CD4-positive, alpha-beta T cell (primary cell): ENCODE results near the gene NMNAT2. TPM values are rescaled to one million over a fixed set of nuclear protein-coding genes. Genes with fewer than 3 reads are reported as not detected.

Experiments
- ATAC-seq: fragments of 200-7000 bp; cut with Tn5 transposase; one replicate; pipeline ENCODE4 v1.10.0; 2022; ENCODE audit warnings: mild to moderate bottlenecking; ENCODE audit not compliant: poor library complexity
- CTCF ChIA-PET: fragments of 350-600 bp; sonication (Branson Sonifier 250); formaldehyde crosslinking; loops from one replicate; lab custom pipeline; 2021; ENCODE audit warnings: antibody characterized with exemption, inconsistent platforms; lab: Charles Lee
- POLR2A ChIA-PET: fragments of 350-600 bp; sonication (Branson Sonifier 250); formaldehyde crosslinking; loops from one replicate; lab custom pipeline; 2021; ENCODE audit warnings: antibody characterized with exemption, inconsistent platforms; lab: Charles Lee
- DNase-seq, 14 experiments: peaks; one replicate each; pipeline ENCODE4 v3.0.0-alpha.2; 2013 to 2020; ENCODE audit warnings: mixed read lengths in 2 of 14
- H3K27ac ChIP-seq, 2 donors: one replicate each; pipeline versions ENCODE4 v1.5.1 to v1.7.0; 2013; ENCODE audit warnings: low read length in 2 of 2, low read depth in 1 of 2, mild to moderate bottlenecking in 1 of 2
- H3K27me3 ChIP-seq, 2 experiments: 1 replicate in 1 of 2; 2 replicates in 1 of 2; pipeline versions ENCODE4 v1.6.1 to v1.7.0; 2013; ENCODE audit warnings: low read length in 2 of 2, control low read depth in 1 of 2, mild to moderate bottlenecking in 1 of 2, moderate library complexity in 1 of 2; ENCODE audit not compliant: insufficient read depth in 2 of 2, control insufficient read depth in 1 of 2
- H3K36me3 ChIP-seq: one replicate; pipeline ENCODE4 v1.6.1; 2013; ENCODE audit warnings: low read length, control low read depth; ENCODE audit not compliant: insufficient read depth
- H3K4me1 ChIP-seq: one replicate; pipeline ENCODE4 v1.6.1; 2013; ENCODE audit warnings: low read length, control low read depth; ENCODE audit not compliant: insufficient read depth
- H3K4me3 ChIP-seq: one replicate; pipeline ENCODE4 v1.5.1; 2013; ENCODE audit warnings: mild to moderate bottlenecking, low read length, moderate library complexity
- H3K9me3 ChIP-seq, 2 experiments: 1 replicate in 1 of 2; 2 replicates in 1 of 2; pipeline versions ENCODE4 v1.6.1 to v1.7.0; 2013; ENCODE audit warnings: low read length in 2 of 2, mild to moderate bottlenecking in 2 of 2, control low read depth in 1 of 2, moderate library complexity in 1 of 2; ENCODE audit not compliant: control insufficient read depth in 1 of 2, insufficient read depth in 1 of 2
- H3K27ac Mint-ChIP-seq: one replicate; pipeline ENCODE4 v1.8.0; 2020; ENCODE audit warnings: mixed read lengths
- H3K27me3 Mint-ChIP-seq: one replicate; pipeline ENCODE4 v1.8.0; 2021; ENCODE audit warnings: mixed read lengths
- H3K36me3 Mint-ChIP-seq: one replicate; pipeline ENCODE4 v1.8.0; 2021; ENCODE audit warnings: low read depth, mixed read lengths
- H3K4me1 Mint-ChIP-seq: one replicate; pipeline ENCODE4 v1.8.0; 2021; ENCODE audit warnings: low read depth, mixed read lengths
- H3K4me3 Mint-ChIP-seq: one replicate; pipeline ENCODE4 v1.8.0; 2020; ENCODE audit warnings: mild to moderate bottlenecking, mixed read lengths
- H3K9me3 Mint-ChIP-seq: one replicate; pipeline ENCODE4 v1.8.0; 2020; ENCODE audit warnings: mixed read lengths
- intact Hi-C, 2 experiments: fragments of 100-400 bp; cut with DNase I in 1 of 2; cut with micrococcal nuclease in 1 of 2; formaldehyde crosslinking; loops; one replicate each; pipeline versions ENCODE4 v1.15.1 to v1.9.0; 2023 to 2025; cut with DNase I, micrococcal nuclease
- total RNA-seq, 174 experiments: library from RNA in 2 of 174; stranded (reverse) in 2 of 174; gene quantifications; one replicate each; pipeline ENCODE4 v1.2.3 and lab custom pipeline; 2021 to 2026
- TF ChIP-seq, protein P1 (sequence below): fragments of 200-600 bp; IDR thresholded peaks from one replicate; pipeline ENCODE4 v1.8.0; 2022; ENCODE audit warnings: antibody characterized with exemption, mild to moderate bottlenecking

Gene NMNAT2
- total RNA-seq, 2 experiments from 2014 or later = not detected

DNA sequence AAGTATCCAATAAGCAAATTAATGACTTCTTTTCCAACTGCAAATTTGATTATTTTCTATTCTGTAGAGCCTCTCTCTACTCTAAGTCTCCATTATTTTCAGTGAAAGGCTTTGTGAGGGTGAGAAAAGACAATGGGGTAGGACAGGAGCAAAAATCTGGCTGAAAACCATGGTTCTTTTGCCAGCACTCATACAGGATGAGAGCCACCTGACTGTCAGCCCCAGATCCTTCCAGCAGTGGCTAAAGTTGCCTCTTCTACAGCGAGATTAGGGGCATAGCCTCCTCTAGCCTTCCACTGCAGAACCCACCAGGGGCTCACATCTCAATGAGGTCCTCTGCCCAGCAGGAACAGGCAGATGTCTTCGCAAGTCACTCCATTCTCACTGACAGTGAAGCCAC, 23.7 kb downstream of the NMNAT2 start:
- no peaks in the 10 kb centered on the region for H3K36me3 ChIP-seq
- POLR2A ChIA-PET = no interaction called here
- H3K27me3 Mint-ChIP-seq = peaks cover 47% of the 10 kb centered on the region
- H3K4me1 Mint-ChIP-seq = no peaks in the 10 kb centered on the region
- H3K27ac ChIP-seq = no peak overlapping the region
- H3K9me3 Mint-ChIP-seq = no peaks in the 10 kb centered on the region
- TF ChIP-seq, protein P1, sequence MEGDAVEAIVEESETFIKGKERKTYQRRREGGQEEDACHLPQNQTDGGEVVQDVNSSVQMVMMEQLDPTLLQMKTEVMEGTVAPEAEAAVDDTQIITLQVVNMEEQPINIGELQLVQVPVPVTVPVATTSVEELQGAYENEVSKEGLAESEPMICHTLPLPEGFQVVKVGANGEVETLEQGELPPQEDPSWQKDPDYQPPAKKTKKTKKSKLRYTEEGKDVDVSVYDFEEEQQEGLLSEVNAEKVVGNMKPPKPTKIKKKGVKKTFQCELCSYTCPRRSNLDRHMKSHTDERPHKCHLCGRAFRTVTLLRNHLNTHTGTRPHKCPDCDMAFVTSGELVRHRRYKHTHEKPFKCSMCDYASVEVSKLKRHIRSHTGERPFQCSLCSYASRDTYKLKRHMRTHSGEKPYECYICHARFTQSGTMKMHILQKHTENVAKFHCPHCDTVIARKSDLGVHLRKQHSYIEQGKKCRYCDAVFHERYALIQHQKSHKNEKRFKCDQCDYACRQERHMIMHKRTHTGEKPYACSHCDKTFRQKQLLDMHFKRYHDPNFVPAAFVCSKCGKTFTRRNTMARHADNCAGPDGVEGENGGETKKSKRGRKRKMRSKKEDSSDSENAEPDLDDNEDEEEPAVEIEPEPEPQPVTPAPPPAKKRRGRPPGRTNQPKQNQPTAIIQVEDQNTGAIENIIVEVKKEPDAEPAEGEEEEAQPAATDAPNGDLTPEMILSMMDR = no peak
- no peaks in the 10 kb centered on the region for H3K9me3 ChIP-seq
- intact Hi-C loops = no loop called here
- no peak overlapping the region for H3K27ac Mint-ChIP-seq
- no peak for DNase-seq
- no peak for ATAC-seq
- H3K4me3 ChIP-seq = no peak overlapping the region
- no peaks in the 10 kb centered on the region for H3K36me3 Mint-ChIP-seq
- H3K4me3 Mint-ChIP-seq = no peak overlapping the region
- H3K4me1 ChIP-seq = no peaks in the 10 kb centered on the region
- CTCF ChIA-PET = no interaction called here
- H3K27me3 ChIP-seq = peaks cover 9 to 18% of the 10 kb centered on the region in 2 experiments

- Mint-ChIP-seq H3K27me3 (peaks cover 36% of the 10 kb centered on the region), H3K27ac (no peak overlapping the region)
Observed at GRCh38 chr1:183391863-183392262, 26.3 kb downstream of the NMNAT2 start.

GRCh38 chr1:183390561-183390960, 27.6 kb downstream of the NMNAT2 start:
- no peak overlapping the region for H3K27ac Mint-ChIP-seq
- ChIA-PET POLR2A (no interaction called here), CTCF (no interaction called here)
- H3K9me3 Mint-ChIP-seq = no peaks in the 10 kb centered on the region
- H3K4me3 Mint-ChIP-seq = no peak overlapping the region
- Histone ChIP-seq H3K36me3 (no peaks in the 10 kb centered on the region), H3K4me1 (no peaks in the 10 kb centered on the region), H3K4me3 (no peak overlapping the region), H3K27ac (no peak overlapping the region), H3K9me3 (no peaks in the 10 kb centered on the region), H3K27me3 (peaks cover 6 to 18% of the 10 kb centered on the region in 2 experiments)
- H3K27me3 Mint-ChIP-seq = peaks cover 30% of the 10 kb centered on the region
- TF ChIP-seq, protein P1 = no peak
- intact Hi-C loops = no loop called here
- H3K4me1 Mint-ChIP-seq = no peaks in the 10 kb centered on the region
- no peak for DNase-seq
- ATAC-seq = no peak
- H3K36me3 Mint-ChIP-seq = no peaks in the 10 kb centered on the region

More at GRCh38 chr1:183391863-183392262, 26.3 kb downstream of the NMNAT2 start:
- Histone ChIP-seq H3K9me3 (no peaks in the 10 kb centered on the region), H3K27ac (no peak overlapping the region), H3K4me3 (no peak overlapping the region), H3K36me3 (no peaks in the 10 kb centered on the region), H3K4me1 (no peaks in the 10 kb centered on the region), H3K27me3 (peaks cover 12 to 18% of the 10 kb centered on the region in 2 experiments)
- no peaks in the 10 kb centered on the region for H3K4me1 Mint-ChIP-seq
- DNase-seq = no peak
- no peaks in the 10 kb centered on the region for H3K36me3 Mint-ChIP-seq
- no peak for ATAC-seq
- intact Hi-C loops = no loop called here
- no peak overlapping the region for H3K4me3 Mint-ChIP-seq
- H3K9me3 Mint-ChIP-seq = no peaks in the 10 kb centered on the region
- TF ChIP-seq, protein P1 = no peak
- ChIA-PET CTCF (no interaction called here), POLR2A (no interaction called here)
